H1 (cell line): ENCODE results near the gene C1orf210. TPM values are rescaled to one million over a fixed set of nuclear protein-coding genes. Genes with fewer than 3 reads are reported as not detected.

Source experiments
- EZH2 ChIP-seq: fragments of 200-600 bp; sonication (generic); IDR thresholded peaks from 2 replicates; pipeline ENCODE4 v1.7.1; 2012; ENCODE audit warnings: low read depth, mild to moderate bottlenecking, moderate library complexity, low read length, inconsistent platforms; ENCODE audit not compliant: severe bottlenecking
- KDM5A ChIP-seq: fragments of 200-600 bp; IDR thresholded peaks from 2 replicates; pipeline ENCODE4 v1.7.1; 2012; ENCODE audit warnings: mild to moderate bottlenecking, low read length, inconsistent platforms, mixed read lengths
- MAFK ChIP-seq: IDR thresholded peaks from 2 replicates; pipeline ENCODE4 v1.6.1; 2012; ENCODE audit warnings: low read depth, mild to moderate bottlenecking, improper control_type of control experiment, low read length
- NANOG ChIP-seq: IDR thresholded peaks from 2 replicates; pipeline ENCODE4 v1.6.1; 2011; ENCODE audit warnings: low read length, low read depth, mild to moderate bottlenecking, inconsistent platforms; ENCODE audit not compliant: insufficient read depth, poor library complexity, severe bottlenecking
- POLR2A ChIP-seq, 2 experiments: IDR thresholded peaks; 1 replicate in 1 of 2; 2 replicates in 1 of 2; pipeline ENCODE4 v1.6.1; 2011; ENCODE audit warnings: low read depth in 2 of 2, low read length in 2 of 2, mild to moderate bottlenecking in 2 of 2; ENCODE audit errors: control extremely low read depth in 1 of 2
- RNF2 ChIP-seq: fragments of 200-900, 300-1000 bp; sonication (generic); IDR thresholded peaks from 2 replicates; pipeline ENCODE4 v1.7.1; 2016; ENCODE audit warnings: borderline replicate concordance, low read depth, mild to moderate bottlenecking, antibody characterized with exemption, low read length; ENCODE audit not compliant: poor library complexity, severe bottlenecking; ENCODE audit errors: missing control alignments
- SAP30 ChIP-seq: fragments of 300-600 bp; sonication (generic); IDR thresholded peaks from 2 replicates; pipeline ENCODE4 v1.7.1; 2012; ENCODE audit warnings: low read length, moderate library complexity, mild to moderate bottlenecking, inconsistent platforms; ENCODE audit not compliant: insufficient read depth, insufficient replicate concordance
- SIN3A ChIP-seq, 2 experiments: IDR thresholded peaks in 1 of 2; conservative IDR thresholded peaks in 1 of 2; 2 replicates each; pipeline ENCODE4 v1.6.1; 2011 to 2012; ENCODE audit warnings: low read length in 2 of 2, improper control_type of control experiment in 1 of 2, low read depth in 1 of 2, mild to moderate bottlenecking in 1 of 2
- SIRT6 ChIP-seq: IDR thresholded peaks from one replicate; pipeline ENCODE4 v1.7.1; 2012; ENCODE audit warnings: low read length, inconsistent platforms
- ZNF274 ChIP-seq: IDR thresholded peaks from 2 replicates; pipeline ENCODE4 v1.7.0; 2012; ENCODE audit warnings: low read length, borderline replicate concordance; ENCODE audit errors: extremely low read depth
- polyA plus RNA-seq, 7 experiments: library from polyadenylated mRNA; depleted of rRNA in 3 of 7; stranded (reverse) in 5 of 7; unstranded in 2 of 7; fragments of >200 nt in 5 of 7; fragments of 200-250 nt in 2 of 7; gene quantifications; 1 replicate in 5 of 7; 2 replicates in 1 of 7; 4 replicates in 1 of 7; pipeline versions ENCODE4 v1.2.1 to v1.2.3, GENCODE V29; 2011 to 2013; ENCODE audit warnings: missing spikeins in 2 of 7, mixed read lengths in 2 of 7
- total RNA-seq: library from RNA; stranded (reverse); fragmentation: NEBNext Ultra II Directional; extraction: Animal tissue kit (Norgen Biotek cat#: 25700); gene quantifications from 2 replicates; pipeline ENCODE4 v1.2.1, GENCODE V29; 2021
- TF ChIP-seq, protein P1 (sequence below): fragments of 300-600 bp; sonication (generic); IDR thresholded peaks from 2 replicates; pipeline ENCODE4 v1.7.1; 2012; ENCODE audit warnings: low read length, moderate library complexity, mild to moderate bottlenecking, inconsistent platforms; ENCODE audit not compliant: insufficient replicate concordance

C1orf210 gene
- total and polyA plus RNA-seq, 2 of the 8 experiments (the other 6 are each of a cell fraction or from before 2014, with no cell fraction given), result 12.0 to 27.9 TPM

GRCh38 chr1:43284065-43284464, 1.3 kb downstream of the C1orf210 start (continued):
- TF ChIP-seq, protein P1, sequence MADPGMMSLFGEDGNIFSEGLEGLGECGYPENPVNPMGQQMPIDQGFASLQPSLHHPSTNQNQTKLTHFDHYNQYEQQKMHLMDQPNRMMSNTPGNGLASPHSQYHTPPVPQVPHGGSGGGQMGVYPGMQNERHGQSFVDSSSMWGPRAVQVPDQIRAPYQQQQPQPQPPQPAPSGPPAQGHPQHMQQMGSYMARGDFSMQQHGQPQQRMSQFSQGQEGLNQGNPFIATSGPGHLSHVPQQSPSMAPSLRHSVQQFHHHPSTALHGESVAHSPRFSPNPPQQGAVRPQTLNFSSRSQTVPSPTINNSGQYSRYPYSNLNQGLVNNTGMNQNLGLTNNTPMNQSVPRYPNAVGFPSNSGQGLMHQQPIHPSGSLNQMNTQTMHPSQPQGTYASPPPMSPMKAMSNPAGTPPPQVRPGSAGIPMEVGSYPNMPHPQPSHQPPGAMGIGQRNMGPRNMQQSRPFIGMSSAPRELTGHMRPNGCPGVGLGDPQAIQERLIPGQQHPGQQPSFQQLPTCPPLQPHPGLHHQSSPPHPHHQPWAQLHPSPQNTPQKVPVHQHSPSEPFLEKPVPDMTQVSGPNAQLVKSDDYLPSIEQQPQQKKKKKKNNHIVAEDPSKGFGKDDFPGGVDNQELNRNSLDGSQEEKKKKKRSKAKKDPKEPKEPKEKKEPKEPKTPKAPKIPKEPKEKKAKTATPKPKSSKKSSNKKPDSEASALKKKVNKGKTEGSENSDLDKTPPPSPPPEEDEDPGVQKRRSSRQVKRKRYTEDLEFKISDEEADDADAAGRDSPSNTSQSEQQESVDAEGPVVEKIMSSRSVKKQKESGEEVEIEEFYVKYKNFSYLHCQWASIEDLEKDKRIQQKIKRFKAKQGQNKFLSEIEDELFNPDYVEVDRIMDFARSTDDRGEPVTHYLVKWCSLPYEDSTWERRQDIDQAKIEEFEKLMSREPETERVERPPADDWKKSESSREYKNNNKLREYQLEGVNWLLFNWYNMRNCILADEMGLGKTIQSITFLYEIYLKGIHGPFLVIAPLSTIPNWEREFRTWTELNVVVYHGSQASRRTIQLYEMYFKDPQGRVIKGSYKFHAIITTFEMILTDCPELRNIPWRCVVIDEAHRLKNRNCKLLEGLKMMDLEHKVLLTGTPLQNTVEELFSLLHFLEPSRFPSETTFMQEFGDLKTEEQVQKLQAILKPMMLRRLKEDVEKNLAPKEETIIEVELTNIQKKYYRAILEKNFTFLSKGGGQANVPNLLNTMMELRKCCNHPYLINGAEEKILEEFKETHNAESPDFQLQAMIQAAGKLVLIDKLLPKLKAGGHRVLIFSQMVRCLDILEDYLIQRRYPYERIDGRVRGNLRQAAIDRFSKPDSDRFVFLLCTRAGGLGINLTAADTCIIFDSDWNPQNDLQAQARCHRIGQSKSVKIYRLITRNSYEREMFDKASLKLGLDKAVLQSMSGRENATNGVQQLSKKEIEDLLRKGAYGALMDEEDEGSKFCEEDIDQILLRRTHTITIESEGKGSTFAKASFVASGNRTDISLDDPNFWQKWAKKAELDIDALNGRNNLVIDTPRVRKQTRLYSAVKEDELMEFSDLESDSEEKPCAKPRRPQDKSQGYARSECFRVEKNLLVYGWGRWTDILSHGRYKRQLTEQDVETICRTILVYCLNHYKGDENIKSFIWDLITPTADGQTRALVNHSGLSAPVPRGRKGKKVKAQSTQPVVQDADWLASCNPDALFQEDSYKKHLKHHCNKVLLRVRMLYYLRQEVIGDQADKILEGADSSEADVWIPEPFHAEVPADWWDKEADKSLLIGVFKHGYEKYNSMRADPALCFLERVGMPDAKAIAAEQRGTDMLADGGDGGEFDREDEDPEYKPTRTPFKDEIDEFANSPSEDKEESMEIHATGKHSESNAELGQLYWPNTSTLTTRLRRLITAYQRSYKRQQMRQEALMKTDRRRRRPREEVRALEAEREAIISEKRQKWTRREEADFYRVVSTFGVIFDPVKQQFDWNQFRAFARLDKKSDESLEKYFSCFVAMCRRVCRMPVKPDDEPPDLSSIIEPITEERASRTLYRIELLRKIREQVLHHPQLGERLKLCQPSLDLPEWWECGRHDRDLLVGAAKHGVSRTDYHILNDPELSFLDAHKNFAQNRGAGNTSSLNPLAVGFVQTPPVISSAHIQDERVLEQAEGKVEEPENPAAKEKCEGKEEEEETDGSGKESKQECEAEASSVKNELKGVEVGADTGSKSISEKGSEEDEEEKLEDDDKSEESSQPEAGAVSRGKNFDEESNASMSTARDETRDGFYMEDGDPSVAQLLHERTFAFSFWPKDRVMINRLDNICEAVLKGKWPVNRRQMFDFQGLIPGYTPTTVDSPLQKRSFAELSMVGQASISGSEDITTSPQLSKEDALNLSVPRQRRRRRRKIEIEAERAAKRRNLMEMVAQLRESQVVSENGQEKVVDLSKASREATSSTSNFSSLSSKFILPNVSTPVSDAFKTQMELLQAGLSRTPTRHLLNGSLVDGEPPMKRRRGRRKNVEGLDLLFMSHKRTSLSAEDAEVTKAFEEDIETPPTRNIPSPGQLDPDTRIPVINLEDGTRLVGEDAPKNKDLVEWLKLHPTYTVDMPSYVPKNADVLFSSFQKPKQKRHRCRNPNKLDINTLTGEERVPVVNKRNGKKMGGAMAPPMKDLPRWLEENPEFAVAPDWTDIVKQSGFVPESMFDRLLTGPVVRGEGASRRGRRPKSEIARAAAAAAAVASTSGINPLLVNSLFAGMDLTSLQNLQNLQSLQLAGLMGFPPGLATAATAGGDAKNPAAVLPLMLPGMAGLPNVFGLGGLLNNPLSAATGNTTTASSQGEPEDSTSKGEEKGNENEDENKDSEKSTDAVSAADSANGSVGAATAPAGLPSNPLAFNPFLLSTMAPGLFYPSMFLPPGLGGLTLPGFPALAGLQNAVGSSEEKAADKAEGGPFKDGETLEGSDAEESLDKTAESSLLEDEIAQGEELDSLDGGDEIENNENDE, result no peak
- TF ChIP-seq POLR2A (IDR thresholded peaks at IDR 0.05; ENCODE audit: control extremely low read depth in 1 of 2, low read depth in 2 of 2, low read length in 2 of 2) (no peak), SIN3A (conservative IDR thresholded peaks at IDR 0.05 in 1 of 2, IDR thresholded peaks at IDR 0.05 in 1 of 2; ENCODE audit: low read depth in 1 of 2, low read length in 2 of 2) (no peak), SIRT6 (no peak), KDM5A (no peak), MAFK (no peak), SAP30 (no peak), ZNF274 (no peak), EZH2 (no peak), NANOG (no peak), RNF2 (no peak)
